HG03565 (cell line): Measurements from ENCODE around the gene KRT79.

Source experiments
- ATAC-seq: cut with Tn5 transposase; IDR thresholded peaks from one replicate; pipeline ENCODE4 v1.9.1; 2021; ENCODE audit warnings: mild to moderate bottlenecking, moderate library complexity; ENCODE audit not compliant: unreplicated experiment

KRT79 gene

DNA sequence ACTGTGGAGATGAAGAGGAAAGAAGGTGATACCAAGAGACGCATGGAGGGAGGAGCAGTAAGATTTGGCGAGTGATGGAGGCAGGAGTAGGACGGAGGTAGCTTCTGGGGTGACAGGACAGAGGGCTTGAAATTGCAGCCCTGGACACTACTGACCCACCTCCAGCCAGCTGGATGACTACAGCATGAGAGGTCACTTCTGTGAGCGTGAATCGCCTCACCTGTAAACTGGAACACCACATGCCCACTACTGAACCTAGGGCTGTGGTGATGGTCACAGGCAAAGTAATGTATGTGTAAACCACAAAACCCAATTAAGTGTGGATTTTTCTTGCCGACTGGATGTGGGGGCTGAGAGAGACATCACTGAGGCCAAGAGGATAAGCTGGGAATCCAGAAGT lies 13.6 kb downstream of the KRT79 start:
- no peak for ATAC-seq

- ATAC-seq: no peak
Observed at GRCh38 chr12:52819731-52820510, 14.2 kb downstream of the KRT79 start.

DNA sequence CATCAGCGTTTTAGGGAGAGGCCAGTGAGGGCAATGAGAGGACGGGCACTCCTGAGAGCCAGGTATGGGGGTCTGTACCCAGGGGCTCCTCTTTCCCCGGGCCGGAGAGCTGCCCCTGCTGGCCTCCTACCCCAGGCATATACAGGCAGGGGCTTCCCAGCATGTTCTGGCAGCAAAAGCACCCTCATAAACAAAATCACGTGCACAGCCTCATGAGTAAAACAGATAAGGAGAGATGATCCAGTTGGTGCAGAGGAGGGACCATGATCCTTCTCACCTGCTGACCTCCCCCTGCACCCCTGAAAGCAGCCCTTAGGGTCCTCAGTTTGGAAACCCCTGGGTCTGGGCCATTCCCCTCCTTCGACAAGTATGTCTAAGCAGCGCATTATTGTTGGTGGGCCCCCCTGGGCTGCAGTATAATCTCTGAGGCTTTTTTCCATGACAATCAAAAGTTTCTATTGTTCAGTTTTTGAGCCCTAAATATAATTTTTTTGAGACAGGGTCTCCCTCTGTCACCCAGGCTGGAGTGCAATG lies 15.2 kb downstream of the KRT79 start:
- no peak for ATAC-seq

- no peak for ATAC-seq
Observed at GRCh38 chr12:52818388-52818787, 15.7 kb downstream of the KRT79 start.

DNA sequence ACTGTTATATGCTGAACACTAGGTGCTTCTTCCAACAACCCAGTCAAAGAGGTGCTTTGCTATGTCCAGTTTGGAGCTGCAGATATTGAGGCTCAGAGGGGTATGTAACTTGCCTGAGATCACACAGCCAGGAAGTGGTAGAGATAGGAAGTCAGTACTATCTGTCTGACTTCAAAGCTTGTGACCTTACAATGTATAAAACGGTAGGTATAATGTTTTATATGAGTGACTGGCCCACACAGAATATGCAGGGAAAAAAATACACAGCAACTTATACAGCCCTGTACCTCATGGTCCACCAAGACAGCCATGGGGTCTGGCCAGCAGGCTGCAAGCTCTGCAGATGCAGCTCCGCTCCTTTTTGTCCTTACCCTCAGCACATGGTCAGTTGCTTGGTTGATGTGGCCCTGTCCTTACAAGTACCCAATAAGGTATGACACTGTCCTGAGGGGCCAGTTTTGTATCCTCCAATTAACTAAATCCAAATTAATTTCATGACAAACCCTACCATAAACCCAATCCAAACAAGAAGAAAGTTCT lies 16.3 kb downstream of the KRT79 start:
- no peak for ATAC-seq

DNA sequence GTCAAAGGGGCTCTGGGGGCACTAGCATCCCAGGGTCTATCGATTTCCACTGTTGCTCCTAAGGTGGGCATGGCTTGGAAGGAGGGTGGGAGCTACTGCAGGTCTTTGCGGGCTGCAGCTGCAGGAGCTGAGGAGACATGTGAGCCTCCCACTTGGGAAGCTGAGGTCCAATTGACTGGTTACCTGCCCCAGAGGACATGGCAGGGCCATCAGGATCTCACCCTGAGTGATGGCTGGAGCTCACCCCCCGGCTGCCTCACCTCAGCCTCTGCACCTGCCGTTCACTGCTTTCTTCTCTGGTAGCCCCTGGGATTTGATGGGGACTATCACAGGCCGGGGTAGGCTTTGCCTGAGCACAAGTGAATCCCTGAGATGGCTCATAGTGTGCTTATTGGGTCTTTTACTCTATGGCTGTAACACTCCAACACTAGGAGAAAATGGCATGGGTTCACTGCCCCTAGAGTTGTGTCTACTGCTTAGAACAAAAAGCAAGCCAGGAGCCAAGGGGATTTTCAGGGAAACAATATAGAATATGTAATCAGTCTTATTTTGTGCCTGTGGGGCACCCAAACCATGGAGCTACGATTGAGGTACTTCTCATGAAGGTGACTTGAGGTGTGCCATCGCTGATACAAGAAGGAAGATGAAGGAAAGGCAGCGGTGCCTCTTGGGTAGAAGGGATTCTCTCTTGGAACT lies 17.0 kb downstream of the KRT79 start:
- ATAC-seq: no peak

- ATAC-seq: no peak
Observed at GRCh38 chr12:52815676-52816588, 18.2 kb downstream of the KRT79 start.

- no peak for ATAC-seq
Observed at GRCh38 chr12:52815161-52815560, 18.9 kb downstream of the KRT79 start.

- no peak for ATAC-seq
Observed at GRCh38 chr12:52814710-52815155, 19.4 kb downstream of the KRT79 start.

DNA sequence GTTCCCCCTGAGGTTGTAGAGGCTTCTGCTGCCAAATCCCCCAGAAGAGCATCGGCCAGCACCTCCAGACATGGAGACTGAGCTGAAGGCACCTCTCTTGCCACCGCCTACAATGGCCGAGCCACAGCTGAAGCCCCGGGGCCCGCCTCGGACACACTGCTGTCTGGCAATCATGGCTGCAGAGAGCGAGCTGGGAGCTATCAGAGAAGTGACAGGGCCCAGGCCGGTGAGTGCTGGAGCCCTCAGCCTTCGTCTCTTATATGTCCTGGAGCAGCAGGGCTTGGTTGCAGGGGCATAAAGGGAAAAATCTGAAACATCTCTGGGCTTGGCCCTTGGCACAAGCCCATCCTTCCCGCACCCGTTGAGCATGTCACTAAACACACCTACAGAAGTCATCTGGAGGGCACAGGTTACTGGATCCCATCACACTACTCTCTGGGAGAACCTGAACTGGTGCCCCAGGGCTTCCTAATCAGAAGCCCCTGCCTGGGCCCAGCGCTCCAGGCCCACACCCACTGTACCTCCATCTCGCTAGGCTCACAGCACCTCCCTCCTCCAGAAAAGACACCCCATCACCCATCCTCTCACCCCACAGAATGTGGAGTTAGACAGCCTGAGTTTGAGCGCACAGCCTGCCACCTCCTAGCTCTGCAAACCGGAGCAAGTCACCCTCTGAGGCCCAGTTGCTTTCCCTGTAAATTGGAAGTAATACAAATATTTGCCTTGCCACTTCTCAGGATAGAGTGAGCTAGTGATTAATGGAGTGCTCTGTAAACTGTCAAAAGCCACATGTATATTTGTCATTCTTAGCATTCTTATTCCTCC lies 20.0 kb downstream of the KRT79 start, which contains the start of gene KRT4:
Gene KRT4 (minus strand): TSS at position 232 of the 825 bp plus-strand sequence. CDS start 58 bp downstream, at position 174.
- ATAC-seq: no peak

- no peak for ATAC-seq
Observed at GRCh38 chr12:52813203-52813819, 20.8 kb downstream of the KRT79 start.

- ATAC-seq: no peak
Observed at GRCh38 chr12:52812749-52813148, 21.4 kb downstream of the KRT79 start.

DNA sequence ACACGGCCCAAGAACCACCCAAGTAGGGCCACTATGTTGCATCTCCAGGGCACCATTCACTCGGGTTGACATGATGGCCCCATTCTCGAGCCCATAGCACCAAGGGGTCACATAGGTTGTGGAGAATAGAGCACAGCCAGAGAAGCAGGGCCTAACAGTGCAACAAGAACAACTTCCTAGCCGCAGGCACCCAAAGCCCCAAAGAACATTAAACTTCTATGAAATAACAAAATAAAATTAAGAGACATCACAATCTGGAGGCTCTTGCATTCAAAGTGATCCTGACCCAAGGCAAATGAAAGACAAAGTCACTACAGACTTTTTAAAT lies 22.1 kb downstream of the KRT79 start:
- no peak for ATAC-seq

DNA sequence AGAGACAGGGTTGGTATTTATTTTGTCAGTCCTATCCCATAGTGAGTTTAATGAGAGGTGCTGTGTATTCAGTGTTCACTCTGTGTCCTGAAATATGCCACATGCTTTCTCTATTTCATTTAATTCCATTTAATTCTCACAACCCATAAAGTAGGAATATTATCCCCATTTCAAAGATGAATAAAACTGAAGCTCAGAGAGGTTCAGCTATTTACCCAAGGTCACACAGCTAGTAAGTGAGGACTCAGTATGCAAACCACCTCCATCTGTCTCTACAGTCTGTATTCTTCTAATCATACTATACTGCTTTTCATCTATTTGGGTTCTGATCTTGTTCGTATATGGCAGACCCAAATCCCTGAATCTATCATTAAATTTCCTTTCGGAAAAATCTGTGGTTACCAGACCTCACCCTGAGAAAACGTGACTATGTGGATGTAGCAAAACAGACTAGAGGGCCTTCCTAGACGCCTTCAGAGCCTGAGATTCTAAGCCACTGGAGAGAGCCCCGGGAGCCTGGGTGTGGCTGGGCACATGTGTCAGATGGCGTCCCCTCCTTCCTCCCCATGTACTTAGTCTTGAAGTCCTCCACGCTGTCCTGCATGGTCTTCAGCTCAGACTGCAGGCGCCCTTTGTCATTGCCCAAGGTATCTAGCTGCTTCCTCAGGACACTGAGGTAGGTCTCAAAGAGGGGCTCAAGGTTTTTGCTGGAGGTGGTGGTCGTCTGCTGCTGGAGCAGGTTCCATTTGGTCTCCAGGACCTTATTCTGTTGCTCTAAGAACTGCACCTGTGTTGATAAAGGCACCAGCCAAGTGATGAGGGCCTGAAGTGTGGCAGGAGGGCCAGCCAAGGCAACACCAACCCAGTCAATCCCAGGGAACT lies 22.7 kb downstream of the KRT79 start:
- no peak for ATAC-seq

GRCh38 chr12:52810554-52810953 lies 23.6 kb downstream of the KRT79 start:
- no peak for ATAC-seq

DNA sequence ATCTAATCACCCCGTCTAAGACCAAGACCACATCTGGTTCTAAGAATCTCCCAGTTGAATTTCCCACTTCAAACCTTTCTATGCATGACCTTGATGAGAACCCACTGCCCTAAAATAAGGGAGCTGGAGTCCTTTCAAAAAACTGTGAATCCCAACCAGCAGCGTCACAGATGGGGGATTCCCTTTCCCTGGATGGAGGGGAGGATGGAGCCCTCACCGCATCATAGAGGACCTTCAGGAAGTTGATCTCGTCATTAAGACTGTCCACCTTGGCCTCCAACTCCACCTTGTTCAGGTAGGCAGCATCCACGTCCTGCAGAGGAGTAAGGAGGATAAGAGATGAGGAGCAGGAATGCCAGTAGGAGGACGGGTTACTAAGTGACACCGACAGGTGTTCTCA lies 24.9 kb downstream of the KRT79 start:
- no peak for ATAC-seq

- ATAC-seq: no peak
Observed at GRCh38 chr12:52808573-52809160, 25.4 kb downstream of the KRT79 start.
